GM12873 (cell line): ENCODE measurements around the gene CLDN19.

Experiments
- TF ChIP-seq, protein P1 (sequence below): IDR thresholded peaks from 2 replicates; pipeline ENCODE4 v1.5.1; 2012; ENCODE audit warnings: low read depth, mild to moderate bottlenecking, moderate library complexity, low read length, control low read depth; ENCODE audit not compliant: insufficient read depth; ENCODE audit errors: missing control alignments

The CLDN19 gene

DNA sequence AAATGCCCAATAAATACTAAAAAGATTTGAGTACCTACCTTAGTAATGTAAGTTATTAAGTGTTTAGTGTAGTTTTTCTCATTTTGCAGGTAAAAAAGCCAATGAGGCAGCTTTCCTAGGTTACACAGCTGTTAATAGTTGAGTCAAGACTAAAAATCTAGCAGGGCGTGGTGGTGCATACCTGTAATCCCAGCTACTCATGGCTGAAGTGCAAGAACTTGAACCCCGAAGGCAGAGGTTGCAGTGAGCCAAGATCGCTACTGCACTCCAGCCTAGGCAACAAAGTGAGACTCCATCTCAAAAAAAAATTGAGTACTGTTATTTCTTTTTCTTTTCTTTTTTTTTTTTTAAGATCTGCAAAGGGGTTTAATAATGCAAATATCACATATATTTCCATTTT is 50.1 kb downstream of the CLDN19 start:
- TF ChIP-seq, protein P1, sequence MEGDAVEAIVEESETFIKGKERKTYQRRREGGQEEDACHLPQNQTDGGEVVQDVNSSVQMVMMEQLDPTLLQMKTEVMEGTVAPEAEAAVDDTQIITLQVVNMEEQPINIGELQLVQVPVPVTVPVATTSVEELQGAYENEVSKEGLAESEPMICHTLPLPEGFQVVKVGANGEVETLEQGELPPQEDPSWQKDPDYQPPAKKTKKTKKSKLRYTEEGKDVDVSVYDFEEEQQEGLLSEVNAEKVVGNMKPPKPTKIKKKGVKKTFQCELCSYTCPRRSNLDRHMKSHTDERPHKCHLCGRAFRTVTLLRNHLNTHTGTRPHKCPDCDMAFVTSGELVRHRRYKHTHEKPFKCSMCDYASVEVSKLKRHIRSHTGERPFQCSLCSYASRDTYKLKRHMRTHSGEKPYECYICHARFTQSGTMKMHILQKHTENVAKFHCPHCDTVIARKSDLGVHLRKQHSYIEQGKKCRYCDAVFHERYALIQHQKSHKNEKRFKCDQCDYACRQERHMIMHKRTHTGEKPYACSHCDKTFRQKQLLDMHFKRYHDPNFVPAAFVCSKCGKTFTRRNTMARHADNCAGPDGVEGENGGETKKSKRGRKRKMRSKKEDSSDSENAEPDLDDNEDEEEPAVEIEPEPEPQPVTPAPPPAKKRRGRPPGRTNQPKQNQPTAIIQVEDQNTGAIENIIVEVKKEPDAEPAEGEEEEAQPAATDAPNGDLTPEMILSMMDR, result no peak

DNA sequence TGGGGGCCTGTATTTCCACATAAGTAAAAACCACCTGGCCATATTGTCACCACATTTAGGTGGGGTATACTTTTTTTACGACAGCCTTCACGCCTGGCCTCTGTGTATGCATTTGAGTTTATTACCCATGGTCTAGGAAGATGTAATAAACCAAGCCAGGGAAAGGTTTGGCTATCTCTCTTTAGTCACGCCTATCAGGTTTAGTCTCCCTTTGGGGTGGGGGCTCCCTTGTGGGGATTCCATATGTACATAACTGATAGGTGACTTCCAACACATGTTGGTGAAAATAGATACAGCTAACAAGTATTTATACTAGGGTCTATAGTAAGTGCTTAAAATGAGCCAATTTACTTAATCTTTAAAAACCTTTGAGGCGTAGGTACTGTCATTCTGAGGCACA is 53.6 kb downstream of the CLDN19 start:
- TF ChIP-seq, protein P1, result no peak

DNA sequence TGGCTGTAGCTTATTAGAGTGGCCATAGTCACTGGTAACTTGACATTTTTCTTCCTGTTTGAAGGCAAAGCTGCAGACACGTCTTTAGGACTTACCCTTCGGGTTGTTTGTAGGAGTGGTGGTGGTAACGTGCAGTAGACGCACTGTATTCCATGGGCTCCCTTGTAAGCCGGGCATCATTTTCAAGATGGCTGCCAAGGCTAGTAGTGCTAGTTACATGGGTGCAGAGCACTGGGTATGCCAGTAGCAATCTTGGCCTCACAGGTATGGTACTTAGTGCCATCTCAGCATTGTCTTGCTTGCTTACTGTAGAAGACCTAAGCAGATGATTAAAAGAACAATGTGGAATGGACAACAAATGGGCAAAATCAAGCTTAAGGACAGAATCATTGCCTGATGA is 55.9 kb downstream of the CLDN19 start:
- TF ChIP-seq, protein P1, result no peak
